B cell (primary cell): ENCODE measurements around the gene VAC14.

Source experiments
- CTCF ChIP-seq: fragments of 200-600 bp; IDR thresholded peaks from one replicate; pipeline ENCODE4 v1.8.0; 2022; ENCODE audit warnings: antibody characterized with exemption, mild to moderate bottlenecking
- EZH2 ChIP-seq: IDR thresholded peaks from 2 replicates; pipeline ENCODE4 v1.6.1; 2012; ENCODE audit warnings: borderline replicate concordance, low read depth, mild to moderate bottlenecking, moderate library complexity, low read length; ENCODE audit not compliant: insufficient read depth, poor library complexity, severe bottlenecking

- TF ChIP-seq CTCF = no peak
- no peak for TF ChIP-seq EZH2
Observed at GRCh38 chr16:70746040-70746707, 54.8 kb downstream of the VAC14 start.
